ENCODE measurements around the gene TFCP2L1. TPM values are rescaled to one million over a fixed set of nuclear protein-coding genes. Genes with fewer than 3 reads are reported as not detected.

The TFCP2L1 gene
- total RNA-seq, 2 donors from 2014 or later = 1.1 to 3.4 TPM

DNA sequence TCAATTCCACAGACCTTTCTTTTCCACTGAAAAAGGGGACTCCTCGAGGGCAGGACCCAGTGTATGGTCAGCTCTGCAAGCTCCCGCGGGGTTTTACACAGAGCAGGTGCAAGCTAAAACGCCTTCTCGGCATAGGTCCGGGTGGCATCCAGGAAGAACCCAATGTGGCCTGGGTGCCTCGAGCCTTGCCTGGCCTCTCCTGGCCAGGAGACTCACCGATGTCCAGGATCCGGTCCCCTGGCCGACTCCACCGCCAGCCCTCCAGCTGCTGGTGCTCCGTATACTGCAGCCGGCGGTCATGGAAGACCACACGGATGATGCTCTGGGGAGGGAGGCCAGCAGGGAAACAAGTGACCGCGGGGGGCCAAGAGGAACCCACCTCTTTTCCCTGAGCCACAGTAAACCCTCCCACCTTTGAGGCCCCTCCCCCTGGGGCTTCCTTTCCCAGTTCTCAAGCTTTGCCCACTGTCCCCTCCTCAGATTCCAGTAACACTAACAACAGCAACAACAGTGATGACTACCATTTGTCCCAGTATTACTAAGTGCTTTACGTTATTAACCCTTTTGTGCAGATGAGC lies 36.1 kb downstream of the TFCP2L1 start:
- Histone ChIP-seq H3K9me3 (no peaks in the 10 kb centered on the region), H3K27me3 (replicated peaks; ENCODE audit: insufficient read depth) (no peaks in the 10 kb centered on the region), H3K36me3 (no peaks in the 10 kb centered on the region), H3K4me1 (ENCODE audit: control insufficient read depth in 1 of 2, low read depth in 2 of 2) (no peaks in the 10 kb centered on the region), H3K4me3 (no peak overlapping the region), H3K27ac (no peak overlapping the region)
- TF ChIP-seq, protein P1, sequence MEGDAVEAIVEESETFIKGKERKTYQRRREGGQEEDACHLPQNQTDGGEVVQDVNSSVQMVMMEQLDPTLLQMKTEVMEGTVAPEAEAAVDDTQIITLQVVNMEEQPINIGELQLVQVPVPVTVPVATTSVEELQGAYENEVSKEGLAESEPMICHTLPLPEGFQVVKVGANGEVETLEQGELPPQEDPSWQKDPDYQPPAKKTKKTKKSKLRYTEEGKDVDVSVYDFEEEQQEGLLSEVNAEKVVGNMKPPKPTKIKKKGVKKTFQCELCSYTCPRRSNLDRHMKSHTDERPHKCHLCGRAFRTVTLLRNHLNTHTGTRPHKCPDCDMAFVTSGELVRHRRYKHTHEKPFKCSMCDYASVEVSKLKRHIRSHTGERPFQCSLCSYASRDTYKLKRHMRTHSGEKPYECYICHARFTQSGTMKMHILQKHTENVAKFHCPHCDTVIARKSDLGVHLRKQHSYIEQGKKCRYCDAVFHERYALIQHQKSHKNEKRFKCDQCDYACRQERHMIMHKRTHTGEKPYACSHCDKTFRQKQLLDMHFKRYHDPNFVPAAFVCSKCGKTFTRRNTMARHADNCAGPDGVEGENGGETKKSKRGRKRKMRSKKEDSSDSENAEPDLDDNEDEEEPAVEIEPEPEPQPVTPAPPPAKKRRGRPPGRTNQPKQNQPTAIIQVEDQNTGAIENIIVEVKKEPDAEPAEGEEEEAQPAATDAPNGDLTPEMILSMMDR (IDR thresholded peaks at IDR 0.05) = no peak
- no peak for DNase-seq (ENCODE audit: low spot score)
- no peak for ATAC-seq (ENCODE audit: insufficient number of reproducible peaks, low FRiP score, low read depth)

DNA sequence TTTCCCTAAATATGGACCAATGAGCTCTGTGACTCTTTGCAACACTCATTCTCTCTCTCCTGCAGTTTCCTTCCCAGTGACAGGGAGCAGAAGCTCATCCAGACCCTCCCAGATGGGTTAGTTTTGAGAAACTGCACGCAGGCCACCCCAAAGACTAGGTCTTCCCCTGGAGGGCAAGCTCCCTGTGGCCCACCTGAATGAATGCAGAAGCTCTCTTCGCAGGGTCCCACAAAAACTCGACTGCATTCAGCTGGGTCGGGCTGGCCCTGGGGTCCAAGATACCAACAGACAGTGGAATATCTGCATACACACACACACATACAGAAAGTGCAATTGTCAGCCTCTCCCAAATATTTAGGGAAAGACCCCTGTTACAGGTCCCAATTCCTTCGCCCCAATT lies 37.0 kb downstream of the TFCP2L1 start:
- ATAC-seq (ENCODE audit: insufficient number of reproducible peaks, low FRiP score, low read depth) (no peak), DNase-seq (ENCODE audit: low spot score) (no peak)
- Histone ChIP-seq H3K27me3 (replicated peaks; ENCODE audit: insufficient read depth) (no peaks in the 10 kb centered on the region), H3K27ac (no peak overlapping the region), H3K4me3 (no peak overlapping the region), H3K36me3 (no peaks in the 10 kb centered on the region), H3K4me1 (ENCODE audit: control insufficient read depth in 1 of 2, low read depth in 2 of 2) (no peaks in the 10 kb centered on the region), H3K9me3 (no peaks in the 10 kb centered on the region)
- TF ChIP-seq, protein P1 (IDR thresholded peaks at IDR 0.05) = no peak

DNA sequence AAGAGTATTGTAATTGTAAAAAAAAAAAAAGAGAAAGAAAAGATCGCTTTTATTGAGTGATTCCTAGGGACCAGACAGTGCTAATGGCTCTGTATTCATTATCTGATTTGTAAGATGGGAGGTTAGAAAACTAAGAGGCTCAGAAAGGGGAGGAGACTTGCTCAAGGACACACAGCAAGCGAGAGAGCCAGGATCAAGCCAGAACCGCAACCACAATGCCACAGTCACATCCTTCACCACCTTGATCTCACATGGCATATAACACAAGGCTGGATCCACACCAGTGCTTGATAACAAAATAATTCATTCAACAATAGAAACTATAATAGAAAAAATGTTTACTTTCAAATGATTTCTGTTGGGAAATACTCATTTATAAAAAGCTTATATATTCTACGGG lies 37.5 kb downstream of the TFCP2L1 start:
- Histone ChIP-seq H3K4me1 (ENCODE audit: control insufficient read depth in 1 of 2, low read depth in 2 of 2) (no peaks in the 10 kb centered on the region), H3K4me3 (no peak overlapping the region), H3K27ac (no peak overlapping the region), H3K9me3 (no peaks in the 10 kb centered on the region), H3K36me3 (no peaks in the 10 kb centered on the region), H3K27me3 (replicated peaks; ENCODE audit: insufficient read depth) (no peaks in the 10 kb centered on the region)
- TF ChIP-seq, protein P1 (IDR thresholded peaks at IDR 0.05) = no peak
- DNase-seq (ENCODE audit: low spot score) (no peak), ATAC-seq (ENCODE audit: insufficient number of reproducible peaks, low FRiP score, low read depth) (no peak)

DNA sequence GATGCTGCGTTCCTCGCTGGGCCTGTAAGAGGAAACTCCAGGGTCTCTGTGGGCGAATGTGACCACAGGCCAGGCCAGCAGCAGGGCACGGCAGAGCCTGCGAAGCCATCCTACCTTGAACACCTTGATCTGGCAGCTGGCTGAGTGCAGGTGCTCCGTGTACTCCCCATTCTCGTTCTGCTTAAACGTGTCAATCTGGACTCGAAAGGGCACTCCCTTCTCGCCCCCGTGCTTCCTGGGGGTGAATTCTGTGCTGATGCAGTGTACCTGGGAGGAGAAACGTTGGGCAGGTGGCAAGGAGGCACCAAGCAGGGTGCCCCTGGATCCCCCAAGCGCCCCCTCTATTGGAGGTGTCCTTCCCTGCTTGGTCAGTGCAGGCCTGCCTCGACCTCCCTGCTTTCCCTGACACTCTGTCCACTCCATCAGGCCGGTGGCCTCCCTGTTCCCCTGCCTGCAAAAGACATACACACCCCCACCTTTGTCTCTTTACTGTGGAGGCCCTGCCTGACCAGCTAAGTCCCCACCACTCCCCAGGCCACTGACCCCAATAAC lies 38.2 kb downstream of the TFCP2L1 start:
- TF ChIP-seq, protein P1 (IDR thresholded peaks at IDR 0.05) = no peak
- Histone ChIP-seq H3K36me3 (no peaks in the 10 kb centered on the region), H3K4me3 (no peak overlapping the region), H3K9me3 (no peaks in the 10 kb centered on the region), H3K27me3 (replicated peaks; ENCODE audit: insufficient read depth) (no peaks in the 10 kb centered on the region), H3K4me1 (ENCODE audit: control insufficient read depth in 1 of 2, low read depth in 2 of 2) (no peaks in the 10 kb centered on the region), H3K27ac (no peak overlapping the region)
- ATAC-seq (ENCODE audit: insufficient number of reproducible peaks, low FRiP score, low read depth) (no peak), DNase-seq (ENCODE audit: low spot score) (no peak)

DNA sequence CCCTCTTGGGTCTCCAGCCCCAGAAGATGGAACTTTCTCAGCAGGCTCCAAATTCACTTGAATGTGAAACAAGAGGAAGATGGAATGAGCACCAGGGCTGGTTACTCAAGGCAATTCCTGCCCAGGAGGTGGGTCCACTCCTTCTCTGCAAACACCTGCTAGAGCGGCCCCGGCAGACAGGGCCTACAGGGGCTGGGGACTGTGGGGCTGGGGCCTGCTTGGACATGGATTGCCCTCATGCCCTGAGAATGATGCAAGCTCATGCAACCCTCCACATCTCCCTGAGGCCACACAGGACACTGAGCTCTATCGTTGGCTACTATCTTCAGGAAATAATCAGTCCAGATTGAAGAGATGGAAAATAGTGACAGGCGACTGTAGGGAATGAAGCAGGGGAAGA lies 39.1 kb downstream of the TFCP2L1 start:
- DNase-seq (ENCODE audit: low spot score) (no peak), ATAC-seq (ENCODE audit: insufficient number of reproducible peaks, low FRiP score, low read depth) (no peak)
- no peaks in the 10 kb centered on the region for H3K4me1 ChIP-seq (ENCODE audit: control insufficient read depth in 1 of 2, low read depth in 2 of 2)

More for the DNA sequence above, 39.1 kb downstream of the TFCP2L1 start:
- H3K9me3 ChIP-seq = no peaks in the 10 kb centered on the region
- TF ChIP-seq, protein P1 (IDR thresholded peaks at IDR 0.05) = no peak
- no peak overlapping the region for H3K4me3 ChIP-seq
- H3K27me3 ChIP-seq (replicated peaks; ENCODE audit: insufficient read depth) = no peaks in the 10 kb centered on the region
- no peaks in the 10 kb centered on the region for H3K36me3 ChIP-seq
- H3K27ac ChIP-seq = no peak overlapping the region

Data from thoracic aorta (tissue), 2 donors.